K562 (cell line): Measurements from ENCODE around the gene PRUNE1. TPM values are rescaled to one million over a fixed set of nuclear protein-coding genes. Genes with fewer than 3 reads are reported as not detected.

Source experiments
- ARNT ChIP-seq, 2 experiments: fragments of 450-650 bp; IDR thresholded peaks; 2 replicates each; pipeline ENCODE4 v1.6.1; 2016; ENCODE audit warnings: mild to moderate bottlenecking in 1 of 2
- ATF7 ChIP-seq: fragments of 450-650 bp; IDR thresholded peaks from 2 replicates; pipeline ENCODE4 v1.7.1; 2014; ENCODE audit warnings: mild to moderate bottlenecking, moderate library complexity
- CC2D1A ChIP-seq: fragments of 450-650 bp; IDR thresholded peaks from 2 replicates; pipeline ENCODE4 v1.6.1; 2017; ENCODE audit warnings: mild to moderate bottlenecking
- CEBPG ChIP-seq, 3 experiments: fragments of 200-800 bp in 1 of 3; sonication (Bioruptor generic) in 1 of 3; sonication (generic) in 1 of 3; formaldehyde crosslinking in 1 of 3; IDR thresholded peaks in 2 of 3; conservative IDR thresholded peaks in 1 of 3; 2 replicates each; pipeline versions ENCODE4 v1.6.1 to v1.8.0; 2016 to 2022; ENCODE audit warnings: missing compliant biosample characterization in 2 of 3, missing genetic modification characterization in 2 of 3, mild to moderate bottlenecking in 1 of 3, missing genetic modification reagents in 1 of 3
- EGR1 ChIP-seq: fragments of 450-650 bp; conservative IDR thresholded peaks from 2 replicates; pipeline ENCODE4 v1.6.1; 2017; ENCODE audit warnings: mild to moderate bottlenecking
- ESRRA ChIP-seq: fragments of 450-650 bp; IDR thresholded peaks from 2 replicates; pipeline ENCODE4 v1.6.1; 2014; ENCODE audit warnings: low read depth, mild to moderate bottlenecking, moderate library complexity, borderline replicate concordance
- FOSL1 ChIP-seq: fragments of 200-800 bp; sonication (Bioruptor generic); conservative IDR thresholded peaks from 2 replicates; pipeline ENCODE4 v1.6.1; 2016; ENCODE audit warnings: missing genetic modification characterization, missing compliant biosample characterization
- FOXP1 ChIP-seq: sonication (generic); formaldehyde crosslinking; IDR thresholded peaks from 2 replicates; pipeline ENCODE4 v1.8.0; 2022; ENCODE audit warnings: mild to moderate bottlenecking, missing genetic modification reagents
- HMGN3 ChIP-seq: IDR thresholded peaks from 2 replicates; pipeline ENCODE4 v1.6.1; 2011; ENCODE audit warnings: borderline replicate concordance, low read depth, mild to moderate bottlenecking, mixed read lengths, low read length; ENCODE audit not compliant: insufficient read length; ENCODE audit errors: extremely low read depth
- ILF3 ChIP-seq: fragments of 450-650 bp; IDR thresholded peaks from 2 replicates; pipeline ENCODE4 v1.6.1; 2018; ENCODE audit warnings: antibody characterized with exemption, mild to moderate bottlenecking, moderate library complexity, borderline replicate concordance
- MAZ ChIP-seq, 2 experiments: fragments of 450-650 bp in 1 of 2; sonication (generic) in 1 of 2; formaldehyde crosslinking; IDR thresholded peaks in 1 of 2; conservative IDR thresholded peaks in 1 of 2; 2 replicates each; pipeline versions ENCODE4 v1.4.0 to v1.5.0; 2020; ENCODE audit warnings: mild to moderate bottlenecking in 1 of 2, missing genetic modification reagents in 1 of 2
- NCOA6 ChIP-seq: fragments of 450-650 bp; IDR thresholded peaks from 2 replicates; pipeline ENCODE4 v1.6.1; 2017; ENCODE audit warnings: mild to moderate bottlenecking
- NRF1 ChIP-seq, 2 experiments: fragments of 450-650 bp; IDR thresholded peaks in 1 of 2; conservative IDR thresholded peaks in 1 of 2; 2 replicates each; pipeline ENCODE4 v1.6.1; 2014; ENCODE audit warnings: mild to moderate bottlenecking in 2 of 2
- PTBP1 ChIP-seq: fragments of 200-400 bp; formaldehyde crosslinking; IDR thresholded peaks from 2 replicates; pipeline ENCODE4 v1.6.1; 2017; ENCODE audit warnings: low read depth, low read length
- SMARCE1 ChIP-seq: fragments of 450-650 bp; IDR thresholded peaks from 2 replicates; pipeline ENCODE4 v1.7.1; 2016; ENCODE audit warnings: mild to moderate bottlenecking
- SOX6 ChIP-seq: fragments of 450-650 bp; IDR thresholded peaks from 2 replicates; pipeline ENCODE4 v1.6.1; 2014; ENCODE audit warnings: mild to moderate bottlenecking
- TEAD4 ChIP-seq, 2 experiments: sonication (generic) in 1 of 2; formaldehyde crosslinking in 1 of 2; IDR thresholded peaks; 2 replicates each; pipeline versions ENCODE4 v1.6.1 to v1.8.0; 2012 to 2022; ENCODE audit warnings: borderline replicate concordance in 1 of 2, inconsistent platforms in 1 of 2, low read length in 1 of 2, mild to moderate bottlenecking in 1 of 2, missing genetic modification reagents in 1 of 2
- TRIM28 ChIP-seq: fragments of 450-650 bp; IDR thresholded peaks from 2 replicates; pipeline ENCODE4 v1.6.1; 2017
- ZNF175 ChIP-seq: fragments of 200-800 bp; sonication (Bioruptor generic); IDR thresholded peaks from 2 replicates; pipeline ENCODE4 v1.6.1; 2016; ENCODE audit warnings: low read depth, mild to moderate bottlenecking, missing genetic modification characterization, missing compliant biosample characterization
- ZNF507 ChIP-seq: conservative IDR thresholded peaks from 2 replicates; pipeline ENCODE4 v1.6.1; 2017; ENCODE audit warnings: missing genetic modification characterization, missing compliant biosample characterization
- polyA plus RNA-seq, 8 experiments: library from polyadenylated mRNA; depleted of rRNA in 4 of 8; stranded (reverse) in 5 of 8; unstranded in 3 of 8; fragments of >200 nt; fragmentation: Nextera tagmentation in 2 of 8; fragmentation: Illumina TruSeq in 1 of 8; extraction: Ambion mirVana in 2 of 8; extraction: Trizol in 1 of 8; gene quantifications; 2 replicates each; pipeline versions ENCODE4 v1.2.1 to v1.2.3, GENCODE V29; 2011 to 2014; ENCODE audit warnings: inconsistent platforms in 1 of 8, missing spikeins in 1 of 8
- total RNA-seq, 7 experiments: library from RNA; depleted of rRNA in 6 of 7; stranded (reverse); fragments of >200 nt in 6 of 7; fragmentation: Illumina TruSeq in 2 of 7; extraction: Trizol in 2 of 7; gene quantifications; 2 replicates each; pipeline versions ENCODE4 v1.2.1 to v1.2.3, GENCODE V29; 2011 to 2021; ENCODE audit warnings: low replicate concordance in 1 of 7
- TF ChIP-seq, protein P1 (sequence below): sonication (generic); formaldehyde crosslinking; IDR thresholded peaks from 2 replicates; pipeline ENCODE4 v1.9.0; 2022; ENCODE audit warnings: mild to moderate bottlenecking, missing genetic modification reagents
- TF ChIP-seq, protein P2 (sequence below), 2 experiments: fragments of 450-650 bp; IDR thresholded peaks; 2 replicates each; pipeline ENCODE4 v1.6.1; 2018; ENCODE audit warnings: mild to moderate bottlenecking in 2 of 2, low read depth in 1 of 2; ENCODE audit not compliant: partially characterized antibody in 2 of 2

The PRUNE1 gene
- total and polyA plus RNA-seq, 9 of the 15 experiments (the other 6 are each of a cell fraction or from before 2014, with no cell fraction given) = 16.7 to 48.3 (median 26.2) TPM

DNA sequence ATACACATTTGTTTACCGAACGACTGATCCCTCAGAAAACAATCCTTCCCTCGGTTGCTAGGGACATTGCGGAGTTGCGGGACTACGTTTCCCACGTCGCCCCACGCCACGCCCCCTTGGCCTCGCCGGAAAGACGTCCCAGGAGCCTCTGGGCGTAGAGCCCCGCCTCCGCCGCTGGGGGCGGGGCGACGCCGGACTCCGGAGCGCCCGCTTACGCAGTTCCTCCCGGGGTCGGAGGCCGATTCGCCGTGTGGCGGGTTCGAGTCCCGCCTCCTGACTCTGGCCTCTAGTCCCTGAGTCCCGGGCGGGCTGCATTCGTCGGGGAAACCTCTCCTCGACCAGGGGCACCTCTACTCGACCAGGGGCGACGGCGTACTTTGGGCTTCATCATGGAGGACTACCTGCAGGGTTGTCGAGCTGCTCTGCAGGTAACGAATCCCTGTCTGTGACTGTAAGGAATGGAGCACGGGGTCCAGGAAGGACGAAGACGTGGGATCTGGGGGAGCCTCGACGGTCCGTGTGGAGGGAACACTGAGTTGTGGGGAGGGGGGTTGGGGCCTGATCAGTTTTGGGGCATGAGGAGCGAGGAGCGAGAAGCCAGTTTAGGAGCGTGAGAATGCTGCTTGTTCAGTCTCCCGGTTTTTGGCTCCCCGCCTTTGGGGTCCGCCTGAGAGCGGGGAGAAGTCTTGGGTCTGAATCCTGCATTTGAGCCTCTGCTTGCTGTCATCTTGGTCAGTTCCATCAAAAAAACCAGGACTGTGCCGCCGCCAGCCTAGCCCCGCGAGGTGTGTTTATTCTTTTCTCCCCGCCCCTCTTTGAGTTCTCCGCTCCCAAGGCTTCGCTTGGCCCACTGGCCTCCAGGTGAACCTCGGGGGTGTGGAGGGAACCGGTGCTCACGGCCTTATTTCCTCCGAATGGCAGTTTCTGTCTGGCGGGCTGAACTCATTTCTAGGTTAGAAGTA lies at the start of gene PRUNE1 (continued):
- peak; percentile 53; the same call in 1 of the 2 replicates for TF ChIP-seq CEBPG (CRISPR knock-in tag; IDR thresholded peaks at IDR 0.05)
- TF ChIP-seq CEBPG (tag; conservative IDR thresholded peaks at IDR 0.05 in 1 of 2, IDR thresholded peaks at IDR 0.05 in 1 of 2) = no peak
- TF ChIP-seq NRF1 (conservative IDR thresholded peaks at IDR 0.05 in 1 of 2, IDR thresholded peaks at IDR 0.05 in 1 of 2) = peak; percentile 87 to 89
- peak; percentile 81 for TF ChIP-seq SOX6
- TF ChIP-seq CC2D1A = peak; percentile 30; the same call in 1 of the 2 replicates
- TF ChIP-seq ARNT (IDR thresholded peaks at IDR 0.05) = peak; percentile 29 to 56; a peak in 1 of 4 replicates
- TF ChIP-seq FOSL1 (tag) = peak; percentile 40; the same call in 1 of the 2 replicates
- TF ChIP-seq TEAD4 (IDR thresholded peaks at IDR 0.05; ENCODE audit: low read length) = no peak
- TF ChIP-seq TEAD4 (CRISPR knock-in tag; IDR thresholded peaks at IDR 0.05; ENCODE audit: borderline replicate concordance) = no peak
- peak; percentile 68; the same call in 1 of the 2 replicates for TF ChIP-seq NCOA6
- TF ChIP-seq MAZ (CRISPR knock-in tag; conservative IDR thresholded peaks at IDR 0.05 in 1 of 2, IDR thresholded peaks at IDR 0.05 in 1 of 2) = peak; percentile 62 to 83
- TF ChIP-seq, protein P1, sequence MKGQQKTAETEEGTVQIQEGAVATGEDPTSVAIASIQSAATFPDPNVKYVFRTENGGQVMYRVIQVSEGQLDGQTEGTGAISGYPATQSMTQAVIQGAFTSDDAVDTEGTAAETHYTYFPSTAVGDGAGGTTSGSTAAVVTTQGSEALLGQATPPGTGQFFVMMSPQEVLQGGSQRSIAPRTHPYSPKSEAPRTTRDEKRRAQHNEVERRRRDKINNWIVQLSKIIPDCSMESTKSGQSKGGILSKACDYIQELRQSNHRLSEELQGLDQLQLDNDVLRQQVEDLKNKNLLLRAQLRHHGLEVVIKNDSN (CRISPR knock-in tag) = peak; percentile 24; the same call in 1 of the 2 replicates
- peak; percentile 91 for TF ChIP-seq FOXP1
- TF ChIP-seq, protein P2, sequence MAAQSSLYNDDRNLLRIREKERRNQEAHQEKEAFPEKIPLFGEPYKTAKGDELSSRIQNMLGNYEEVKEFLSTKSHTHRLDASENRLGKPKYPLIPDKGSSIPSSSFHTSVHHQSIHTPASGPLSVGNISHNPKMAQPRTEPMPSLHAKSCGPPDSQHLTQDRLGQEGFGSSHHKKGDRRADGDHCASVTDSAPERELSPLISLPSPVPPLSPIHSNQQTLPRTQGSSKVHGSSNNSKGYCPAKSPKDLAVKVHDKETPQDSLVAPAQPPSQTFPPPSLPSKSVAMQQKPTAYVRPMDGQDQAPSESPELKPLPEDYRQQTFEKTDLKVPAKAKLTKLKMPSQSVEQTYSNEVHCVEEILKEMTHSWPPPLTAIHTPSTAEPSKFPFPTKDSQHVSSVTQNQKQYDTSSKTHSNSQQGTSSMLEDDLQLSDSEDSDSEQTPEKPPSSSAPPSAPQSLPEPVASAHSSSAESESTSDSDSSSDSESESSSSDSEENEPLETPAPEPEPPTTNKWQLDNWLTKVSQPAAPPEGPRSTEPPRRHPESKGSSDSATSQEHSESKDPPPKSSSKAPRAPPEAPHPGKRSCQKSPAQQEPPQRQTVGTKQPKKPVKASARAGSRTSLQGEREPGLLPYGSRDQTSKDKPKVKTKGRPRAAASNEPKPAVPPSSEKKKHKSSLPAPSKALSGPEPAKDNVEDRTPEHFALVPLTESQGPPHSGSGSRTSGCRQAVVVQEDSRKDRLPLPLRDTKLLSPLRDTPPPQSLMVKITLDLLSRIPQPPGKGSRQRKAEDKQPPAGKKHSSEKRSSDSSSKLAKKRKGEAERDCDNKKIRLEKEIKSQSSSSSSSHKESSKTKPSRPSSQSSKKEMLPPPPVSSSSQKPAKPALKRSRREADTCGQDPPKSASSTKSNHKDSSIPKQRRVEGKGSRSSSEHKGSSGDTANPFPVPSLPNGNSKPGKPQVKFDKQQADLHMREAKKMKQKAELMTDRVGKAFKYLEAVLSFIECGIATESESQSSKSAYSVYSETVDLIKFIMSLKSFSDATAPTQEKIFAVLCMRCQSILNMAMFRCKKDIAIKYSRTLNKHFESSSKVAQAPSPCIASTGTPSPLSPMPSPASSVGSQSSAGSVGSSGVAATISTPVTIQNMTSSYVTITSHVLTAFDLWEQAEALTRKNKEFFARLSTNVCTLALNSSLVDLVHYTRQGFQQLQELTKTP (IDR thresholded peaks at IDR 0.05; ENCODE audit: low read depth in 1 of 2, partially characterized antibody in 2 of 2) = peak; percentile 28 to 93
- peak; percentile 47; the same call in 1 of the 2 replicates for TF ChIP-seq SMARCE1
- TF ChIP-seq EGR1 = peak; percentile 67
- TF ChIP-seq ZNF175 (CRISPR knock-in tag) = peak; percentile 50; the same call in 1 of the 2 replicates
- TF ChIP-seq ESRRA = 0 out of 2 replicates have a peak, but pooled peaks have one; percentile 28
- TF ChIP-seq ILF3 = no peak
- TF ChIP-seq ZNF507 (tag) = no peak
- peak; percentile 65 for TF ChIP-seq ATF7
- no peak for TF ChIP-seq PTBP1
- peak; percentile 55; the same call in 1 of the 2 replicates for TF ChIP-seq TRIM28
- peak; percentile 95 for TF ChIP-seq HMGN3
